ENCODE measurements around the gene ACAN. TPM values are rescaled to one million over a fixed set of nuclear protein-coding genes. Genes with fewer than 3 reads are reported as not detected.

Gene ACAN
- total RNA-seq, 1 experiment from 2014 or later: not detected

GRCh38 chr15:88913017-88913849 is 110.0 kb downstream of the ACAN start, which contains the start of gene MFGE8:
MFGE8 (minus strand) TSS chr15:88913379; CDS start chr15:88913319, 60 bp downstream.
- TF ChIP-seq CTCF (conservative IDR thresholded peaks at IDR 0.05; ENCODE audit: low read depth, low read length) (0 out of 2 replicates have a peak, but pooled peaks have one; percentile 11), EZH2 (IDR thresholded peaks at IDR 0.05; ENCODE audit: borderline replicate concordance, low read depth, low read length, poor library complexity, severe bottlenecking) (no peak)
- CTCF ChIA-PET: no interaction called here
- peak; percentile 85 for DNase-seq (ENCODE audit: low spot score)
- Histone ChIP-seq H3K36me3 (ENCODE audit: insufficient read depth, low read length, poor library complexity, severe bottlenecking) (no peaks in the 10 kb centered on the region), H3K27ac (ENCODE audit: low read depth, low read length, poor library complexity, severe bottlenecking) (peak within 1 kb of the TSS; percentile 62), H3K27me3 (replicated peaks; ENCODE audit: insufficient read depth, low read depth, low read length, poor library complexity) (no peaks in the 10 kb centered on the region), H3K4me3 (ENCODE audit: low read depth, low read length, poor library complexity, severe bottlenecking) (peak within 1 kb of the TSS; percentile 62), H3K9me3 (ENCODE audit: low read depth, low read length, poor library complexity, severe bottlenecking) (no peaks in the 10 kb centered on the region), H3K4me1 (ENCODE audit: insufficient read depth, low read length, poor library complexity, severe bottlenecking) (peaks cover 12% of the 10 kb centered on the region)
- POLR2A ChIA-PET (ENCODE audit: low non-redundant PET): interaction anchor here (0.6 to 0.7 kb wide), 2 partner anchors 100 to 1844 kb away, joined by 4 to 5 read pairs; no protein-coding TSS in a partner anchor
- intact Hi-C loops (cut with micrococcal nuclease; ENCODE audit: unreplicated experiment): no loop called here
- no TSS peak for BruUV-seq (replicated peaks)

DNA sequence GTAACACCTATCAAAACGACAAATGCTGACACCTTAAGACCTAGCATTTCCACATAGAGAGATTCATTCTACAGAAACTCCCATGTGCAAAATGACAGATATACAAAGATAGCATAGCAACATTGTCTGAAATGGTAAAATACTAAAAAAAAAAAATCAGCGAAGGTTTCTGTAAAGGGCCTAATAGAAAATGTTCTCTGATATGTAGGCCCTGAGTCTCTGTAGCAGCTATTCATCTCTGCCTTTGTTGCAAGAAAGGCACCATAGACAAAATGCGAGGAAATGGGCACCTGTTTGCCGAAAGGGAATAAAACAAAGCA is 110.6 kb downstream of the ACAN start:
- intact Hi-C loops (cut with micrococcal nuclease; ENCODE audit: unreplicated experiment): no loop called here
- ChIA-PET POLR2A (ENCODE audit: low non-redundant PET) (interaction anchor here (0.6 kb wide), 1 partner anchor 99 kb away, joined by 4 read pairs; no protein-coding TSS in a partner anchor), CTCF (no interaction called here)
- Histone ChIP-seq H3K9me3 (ENCODE audit: low read depth, low read length, poor library complexity, severe bottlenecking) (no peaks in the 10 kb centered on the region), H3K4me3 (ENCODE audit: low read depth, low read length, poor library complexity, severe bottlenecking) (peak overlapping the region; percentile 62), H3K27ac (ENCODE audit: low read depth, low read length, poor library complexity, severe bottlenecking) (peak overlapping the region; percentile 62), H3K36me3 (ENCODE audit: insufficient read depth, low read length, poor library complexity, severe bottlenecking) (no peaks in the 10 kb centered on the region), H3K4me1 (ENCODE audit: insufficient read depth, low read length, poor library complexity, severe bottlenecking) (peaks cover 13% of the 10 kb centered on the region), H3K27me3 (replicated peaks; ENCODE audit: insufficient read depth, low read depth, low read length, poor library complexity) (no peaks in the 10 kb centered on the region)
- DNase-seq (ENCODE audit: low spot score): no peak
- TF ChIP-seq EZH2 (IDR thresholded peaks at IDR 0.05; ENCODE audit: borderline replicate concordance, low read depth, low read length, poor library complexity, severe bottlenecking): no peak
- no peak for TF ChIP-seq CTCF (conservative IDR thresholded peaks at IDR 0.05; ENCODE audit: low read depth, low read length)
- BruUV-seq (replicated peaks): no TSS peak

DNA sequence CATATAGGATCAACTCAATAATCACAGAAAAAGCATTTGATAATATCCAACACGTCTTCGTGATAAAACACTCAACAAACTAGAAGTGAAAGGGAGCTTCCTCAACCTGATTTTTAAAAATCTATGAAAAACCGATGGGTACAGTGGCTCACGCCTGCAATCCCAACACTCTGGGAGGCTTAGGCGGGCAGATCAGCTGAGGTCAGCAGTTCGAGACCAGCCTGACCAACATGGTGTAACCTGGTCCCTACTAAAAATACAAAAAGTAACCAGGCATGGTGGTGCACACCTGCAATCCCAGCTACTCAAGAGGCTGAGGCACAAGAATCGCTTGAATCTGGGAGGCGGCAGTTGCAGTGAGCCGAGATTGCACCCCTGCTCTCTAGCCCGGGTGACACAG is 112.1 kb downstream of the ACAN start:
- Histone ChIP-seq H3K36me3 (ENCODE audit: insufficient read depth, low read length, poor library complexity, severe bottlenecking) (no peaks in the 10 kb centered on the region), H3K4me1 (ENCODE audit: insufficient read depth, low read length, poor library complexity, severe bottlenecking) (peaks cover 24% of the 10 kb centered on the region), H3K9me3 (ENCODE audit: low read depth, low read length, poor library complexity, severe bottlenecking) (no peaks in the 10 kb centered on the region), H3K27ac (ENCODE audit: low read depth, low read length, poor library complexity, severe bottlenecking) (no peak overlapping the region), H3K27me3 (replicated peaks; ENCODE audit: insufficient read depth, low read depth, low read length, poor library complexity) (no peaks in the 10 kb centered on the region), H3K4me3 (ENCODE audit: low read depth, low read length, poor library complexity, severe bottlenecking) (no peak overlapping the region)
- ChIA-PET POLR2A (ENCODE audit: low non-redundant PET) (no interaction called here), CTCF (no interaction called here)
- intact Hi-C loops (cut with micrococcal nuclease; ENCODE audit: unreplicated experiment): no loop called here
- no peak for DNase-seq (ENCODE audit: low spot score)
- TF ChIP-seq EZH2 (IDR thresholded peaks at IDR 0.05; ENCODE audit: borderline replicate concordance, low read depth, low read length, poor library complexity, severe bottlenecking): no peak
- TF ChIP-seq CTCF (conservative IDR thresholded peaks at IDR 0.05; ENCODE audit: low read depth, low read length): no peak
- no TSS peak for BruUV-seq (replicated peaks)
